ENCODE results near the gene CREB5. TPM values are rescaled to one million over a fixed set of nuclear protein-coding genes. Genes with fewer than 3 reads are reported as not detected.

The CREB5 gene
- total and polyA plus RNA-seq, 2 donors from 2014 or later, result 3.4 to 27.2 TPM

GRCh38 chr7:28587211-28587610, 174.9 kb downstream of the CREB5 start:
- no peaks in the 10 kb centered on the region for H3K9me3 ChIP-seq (ENCODE audit: control insufficient read depth in 2 of 3, insufficient read depth in 1 of 3, low read length in 3 of 3)
- intact Hi-C loops (cut with DNase I), result no loop called here
- no peak for TF ChIP-seq CTCF (IDR thresholded peaks at IDR 0.05; ENCODE audit: borderline replicate concordance, extremely low read depth, insufficient read depth)
- no peaks in the 10 kb centered on the region for H3K36me3 ChIP-seq (ENCODE audit: control insufficient read depth in 2 of 3, insufficient read depth in 3 of 3, low read length in 3 of 3)
- H3K4me3 ChIP-seq (ENCODE audit: low read length in 3 of 3), result no peak overlapping the region
- FAIRE-seq (no peak), DNase-seq (no peak)
- H3K27me3 ChIP-seq (ENCODE audit: control insufficient read depth, insufficient read depth, low read length), result no peaks in the 10 kb centered on the region
- no peak overlapping the region for H3K27ac ChIP-seq (ENCODE audit: low read depth in 2 of 2, low read length in 2 of 2)
- H3K9ac ChIP-seq (ENCODE audit: low read length in 3 of 3), result no peak overlapping the region
- H3K4me1 ChIP-seq (ENCODE audit: control insufficient read depth in 2 of 3, insufficient read depth in 2 of 3, low read depth in 1 of 3, low read length in 3 of 3), result peaks cover 0 to 2% (median 0%) of the 10 kb centered on the region in 3 donors

- DNase-seq, result no peak
- intact Hi-C loops (cut with DNase I), result no loop called here
- Histone ChIP-seq H3K4me3 (ENCODE audit: low read length in 3 of 3) (no peak overlapping the region), H3K9me3 (ENCODE audit: control insufficient read depth in 2 of 3, insufficient read depth in 1 of 3, low read length in 3 of 3) (no peaks in the 10 kb centered on the region), H3K9ac (ENCODE audit: low read length in 3 of 3) (no peak overlapping the region), H3K36me3 (ENCODE audit: control insufficient read depth in 2 of 3, insufficient read depth in 3 of 3, low read length in 3 of 3) (no peaks in the 10 kb centered on the region), H3K27me3 (ENCODE audit: control insufficient read depth, insufficient read depth, low read length) (no peaks in the 10 kb centered on the region), H3K27ac (ENCODE audit: low read depth in 2 of 2, low read length in 2 of 2) (no peak overlapping the region), H3K4me1 (ENCODE audit: control insufficient read depth in 2 of 3, insufficient read depth in 2 of 3, low read depth in 1 of 3, low read length in 3 of 3) (peaks cover 0 to 2% (median 0%) of the 10 kb centered on the region in 3 donors)
- TF ChIP-seq CTCF (IDR thresholded peaks at IDR 0.05; ENCODE audit: borderline replicate concordance, extremely low read depth, insufficient read depth), result no peak
- FAIRE-seq, result no peak
Observed at GRCh38 chr7:28588602-28589001, 176.3 kb downstream of the CREB5 start.

GRCh38 chr7:28591041-28591674, 178.8 kb downstream of the CREB5 start:
- Histone ChIP-seq H3K9me3 (ENCODE audit: control insufficient read depth in 2 of 3, insufficient read depth in 1 of 3, low read length in 3 of 3) (no peaks in the 10 kb centered on the region), H3K27me3 (ENCODE audit: control insufficient read depth, insufficient read depth, low read length) (no peaks in the 10 kb centered on the region), H3K36me3 (ENCODE audit: control insufficient read depth in 2 of 3, insufficient read depth in 3 of 3, low read length in 3 of 3) (no peaks in the 10 kb centered on the region), H3K27ac (ENCODE audit: low read depth in 2 of 2, low read length in 2 of 2) (no peak overlapping the region), H3K9ac (ENCODE audit: low read length in 3 of 3) (no peak overlapping the region), H3K4me1 (ENCODE audit: control insufficient read depth in 2 of 3, insufficient read depth in 2 of 3, low read depth in 1 of 3, low read length in 3 of 3) (peaks cover 0 to 2% (median 0%) of the 10 kb centered on the region in 3 donors), H3K4me3 (ENCODE audit: low read length in 3 of 3) (no peak overlapping the region)
- intact Hi-C loops (cut with DNase I), result no loop called here
- DNase-seq, result peak in 3 of 5 donors; percentile 38 to 84 (median 74)
- TF ChIP-seq CTCF (IDR thresholded peaks at IDR 0.05; ENCODE audit: borderline replicate concordance, extremely low read depth, insufficient read depth), result no peak
- no peak for FAIRE-seq
